Liver (tissue), 9 donors: Measurements from ENCODE around the gene STING1. TPM values are rescaled to one million over a fixed set of nuclear protein-coding genes. Genes with fewer than 3 reads are reported as not detected.
"Not testable (repeated sequence)": the region's sequence is repeated elsewhere in the genome, so short reads cannot be mapped to it uniquely, and the experiment has no call there.

Experiments
- DNase-seq: peaks from one replicate; pipeline ENCODE4 v3.0.0-alpha.2; 2017; ENCODE audit warnings: low spot score
- H3K27ac ChIP-seq, 2 donors: one replicate each; pipeline ENCODE4 v1.7.0; 2013; ENCODE audit warnings: inconsistent platforms in 2 of 2, low read length in 2 of 2, control low read depth in 1 of 2, low read depth in 1 of 2, mild to moderate bottlenecking in 1 of 2
- H3K27me3 ChIP-seq, 4 donors: one replicate each; pipeline versions ENCODE4 v1.6.1 to v1.7.0; 2013; ENCODE audit warnings: low read length in 3 of 4, inconsistent platforms in 1 of 4, mild to moderate bottlenecking in 1 of 4, moderate library complexity in 1 of 4; ENCODE audit not compliant: control insufficient read depth in 4 of 4, insufficient read depth in 4 of 4
- H3K36me3 ChIP-seq, 4 donors: one replicate each; pipeline versions ENCODE4 v1.6.1 to v1.7.0; 2013; ENCODE audit warnings: low read length in 3 of 4, mild to moderate bottlenecking in 3 of 4, low read depth in 1 of 4, moderate library complexity in 1 of 4; ENCODE audit not compliant: control insufficient read depth in 4 of 4, insufficient read depth in 3 of 4
- H3K4me1 ChIP-seq, 4 donors: one replicate each; pipeline versions ENCODE4 v1.6.1 to v1.7.0; 2013; ENCODE audit warnings: low read length in 3 of 4, mild to moderate bottlenecking in 3 of 4, moderate library complexity in 1 of 4; ENCODE audit not compliant: control insufficient read depth in 4 of 4, insufficient read depth in 4 of 4
- H3K4me3 ChIP-seq, 3 donors: one replicate each; pipeline versions ENCODE4 v1.6.1 to v1.7.0; 2013; ENCODE audit warnings: low read length in 3 of 3, control low read depth in 1 of 3, low read depth in 1 of 3, mild to moderate bottlenecking in 1 of 3
- H3K9ac ChIP-seq, 2 donors: one replicate each; pipeline ENCODE4 v1.7.0; 2013; ENCODE audit warnings: low read length in 2 of 2, mild to moderate bottlenecking in 2 of 2, moderate library complexity in 2 of 2, control low read depth in 1 of 2, low read depth in 1 of 2
- H3K9me3 ChIP-seq, 4 donors: one replicate each; pipeline versions ENCODE4 v1.6.1 to v1.7.0; 2013; ENCODE audit warnings: low read length in 3 of 4; ENCODE audit not compliant: control insufficient read depth in 4 of 4
- ATF3 ChIP-seq: IDR thresholded peaks from 2 replicates; pipeline ENCODE4 v1.6.1; 2016; ENCODE audit warnings: antibody characterized with exemption
- CTCF ChIP-seq: fragments of 150-350 bp; IDR thresholded peaks from 2 replicates; pipeline ENCODE4 v1.5.1; 2017; ENCODE audit warnings: improper control_type of control experiment, low read depth, low read length; ENCODE audit not compliant: missing input control
- EGR1 ChIP-seq, 2 donors: IDR thresholded peaks; 2 replicates each; pipeline ENCODE4 v1.6.1; 2016 to 2018; ENCODE audit warnings: antibody characterized with exemption in 2 of 2, low read depth in 2 of 2
- FOXA1 ChIP-seq: IDR thresholded peaks from 2 replicates; pipeline ENCODE4 v1.6.1; 2016; ENCODE audit warnings: antibody characterized with exemption
- GABPA ChIP-seq, 2 donors: IDR thresholded peaks in 1 of 2; conservative IDR thresholded peaks in 1 of 2; 2 replicates each; pipeline ENCODE4 v1.6.1; 2016; ENCODE audit warnings: antibody characterized with exemption in 2 of 2, mild to moderate bottlenecking in 1 of 2, moderate library complexity in 1 of 2
- HNF4G ChIP-seq: IDR thresholded peaks from 2 replicates; pipeline ENCODE4 v1.6.1; 2016; ENCODE audit warnings: antibody characterized with exemption
- MAX ChIP-seq: IDR thresholded peaks from 2 replicates; pipeline ENCODE4 v1.6.1; 2016; ENCODE audit warnings: antibody characterized with exemption
- REST ChIP-seq: IDR thresholded peaks from 2 replicates; pipeline ENCODE4 v1.6.1; 2016; ENCODE audit warnings: antibody characterized with exemption, mild to moderate bottlenecking
- SP1 ChIP-seq: IDR thresholded peaks from 2 replicates; pipeline ENCODE4 v1.6.1; 2018; ENCODE audit warnings: antibody characterized with exemption, mild to moderate bottlenecking
- WGBS: extraction: QIAGEN DNeasy Blood & Tissue Kit; methylation state at CpG from one replicate; pipeline ENCODE4 v1.1.7; 2013; 5-methylcytosine and 5-hydroxymethylcytosine counted together
- polyA plus RNA-seq, 2 donors: library from polyadenylated mRNA; stranded (reverse) in 1 of 2; unstranded in 1 of 2; fragments of 200-250 nt in 1 of 2; fragments of >200 nt in 1 of 2; fragmentation: Nextera tagmentation in 1 of 2; extraction: Ambion mirVana in 1 of 2; gene quantifications; one replicate each; pipeline versions ENCODE4 v1.2.1 to v1.2.3, GENCODE V29; 2013 to 2015
- total RNA-seq, 2 donors: library from RNA; depleted of rRNA; stranded (reverse); fragments of >200 nt; gene quantifications; one replicate each; pipeline ENCODE4 v1.2.3, GENCODE V29; 2014
- donor health status: healthy.
- donor health status: healthy.
- donor health status: healthy.
- donor health status: healthy.
- donor health status: healthy.

STING1 gene
- total and polyA plus RNA-seq, 4 donors, result 6.3 to 13.6 (median 10.3) TPM

- not testable (repeated sequence) for H3K4me3 ChIP-seq, H3K4me1 ChIP-seq, DNase-seq, H3K9ac ChIP-seq, H3K9me3 ChIP-seq, H3K27me3 ChIP-seq, H3K36me3 ChIP-seq, H3K27ac ChIP-seq
- WGBS, result 88% methylated on average over 7 of the region's 7 CpGs
Measured at GRCh38 chr5:139527896-139528467, 45.4 kb upstream of the STING1 start.

GRCh38 chr5:139527090-139527470 lies 44.5 kb upstream of the STING1 start:
- not testable (repeated sequence) for H3K9me3 ChIP-seq, H3K27ac ChIP-seq, DNase-seq, H3K4me3 ChIP-seq, H3K27me3 ChIP-seq, H3K36me3 ChIP-seq, H3K4me1 ChIP-seq, H3K9ac ChIP-seq
- 81% methylated on average over 2 of the region's 2 CpGs for WGBS

GRCh38 chr5:139526309-139527089 lies 43.9 kb upstream of the STING1 start:
- H3K36me3 ChIP-seq, DNase-seq, H3K4me3 ChIP-seq, H3K9ac ChIP-seq, H3K9me3 ChIP-seq, H3K27ac ChIP-seq, H3K27me3 ChIP-seq, H3K4me1 ChIP-seq: not testable (repeated sequence)
- WGBS, result 91% methylated on average over 22 of the region's 22 CpGs

- DNase-seq, result not testable (repeated sequence)
Measured at GRCh38 chr5:139525586-139526308, 43.2 kb upstream of the STING1 start.

GRCh38 chr5:139524940-139525585 lies 42.5 kb upstream of the STING1 start:
- Histone ChIP-seq H3K27ac (no peak overlapping the region), H3K27me3 (no peaks in the 10 kb centered on the region), H3K9me3 (no peaks in the 10 kb centered on the region), H3K9ac (no peak overlapping the region), H3K36me3 (no peaks in the 10 kb centered on the region), H3K4me1 (no peaks in the 10 kb centered on the region), H3K4me3 (no peak overlapping the region)
- DNase-seq, result no peak
- WGBS, result 68% methylated on average over 2 of the region's 2 CpGs
- TF ChIP-seq SP1 (no peak), CTCF (no peak), FOXA1 (no peak), ATF3 (no peak), MAX (no peak), GABPA (IDR thresholded peaks at IDR 0.05 in 1 of 2, conservative IDR thresholded peaks at IDR 0.05 in 1 of 2) (no peak), HNF4G (no peak), EGR1 (IDR thresholded peaks at IDR 0.05; ENCODE audit: low read depth in 2 of 2) (no peak), REST (no peak)

More at GRCh38 chr5:139525586-139526308, 43.2 kb upstream of the STING1 start:
- not testable (repeated sequence) for H3K4me3 ChIP-seq, H3K4me1 ChIP-seq, H3K36me3 ChIP-seq, H3K9ac ChIP-seq, H3K27ac ChIP-seq, H3K27me3 ChIP-seq, H3K9me3 ChIP-seq
- 85% methylated on average over 12 of the region's 12 CpGs for WGBS
